Ovary (tissue), 9 donors: Measurements from ENCODE around the gene ASB6. TPM values are rescaled to one million over a fixed set of nuclear protein-coding genes. Genes with fewer than 3 reads are reported as not detected.

Experiments used
- DNase-seq, 5 donors: peaks; one replicate each; pipeline ENCODE4 v3.0.0-alpha.2; 2019 to 2020
- H3K27ac ChIP-seq, 2 donors: fragments of 200-600 bp; one replicate each; pipeline versions ENCODE4 v1.5.1 to v1.8.0; 2019 to 2022
- H3K27me3 ChIP-seq: fragments of 200-600 bp; one replicate; pipeline ENCODE4 v1.8.0; 2022
- H3K36me3 ChIP-seq: fragments of 200-600 bp; sonication (generic); one replicate; pipeline ENCODE4 v1.5.1; 2019
- H3K4me1 ChIP-seq: one replicate; pipeline ENCODE4 v1.8.1; 2013; ENCODE audit warnings: mild to moderate bottlenecking, moderate library complexity; ENCODE audit not compliant: insufficient read depth
- H3K4me3 ChIP-seq: fragments of 200-600 bp; sonication (generic); one replicate; pipeline ENCODE4 v1.5.1; 2017
- H3K9me3 ChIP-seq, 2 donors: fragments of 200-600 bp in 1 of 2; sonication (generic) in 1 of 2; one replicate each; pipeline versions ENCODE4 v1.5.1 to v1.8.1; 2013 to 2019; ENCODE audit warnings: mild to moderate bottlenecking in 1 of 2, moderate library complexity in 1 of 2
- EP300 ChIP-seq: sonication (generic); formaldehyde crosslinking; IDR thresholded peaks from one replicate; pipeline ENCODE4 v1.6.1; 2017; ENCODE audit warnings: antibody characterized with exemption
- POLR2A ChIP-seq: fragments of 450-650 bp; IDR thresholded peaks from one replicate; pipeline ENCODE4 v1.6.1; 2017; ENCODE audit warnings: antibody characterized with exemption, mild to moderate bottlenecking, moderate library complexity
- WGBS, 3 donors: extraction: QIAGEN DNeasy Blood & Tissue Kit in 1 of 3; methylation state at CpG; one replicate each; pipeline versions ENCODE4 v1.1.5 to v1.1.7; 2013 to 2017; 5-methylcytosine and 5-hydroxymethylcytosine counted together
- intact Hi-C, 4 donors: fragments of 100-400 bp; cut with DNase I; formaldehyde crosslinking; loops; one replicate each; pipeline versions ENCODE4 v1.11.0 to v1.15.1; 2022 to 2023
- polyA plus RNA-seq, 2 donors: library from polyadenylated mRNA; stranded (reverse); fragments of 200-250 nt in 1 of 2; fragments of 350-450 nt in 1 of 2; fragmentation: Illumina TruSeq in 1 of 2; extraction: RNeasy Lipid Tissue Mini Kit (QIAGEN cat#74804) in 1 of 2; gene quantifications; one replicate each; pipeline ENCODE4 v1.2.3, GENCODE V29; 2013 to 2014
- total RNA-seq, 7 donors: library from RNA; depleted of rRNA in 2 of 7; stranded (reverse); fragments of >200 nt in 2 of 7; fragmentation: NEBNext Ultra II Directional in 3 of 7; extraction: Animal tissue kit (Norgen Biotek cat#: 25700) in 3 of 7; gene quantifications; one replicate each; pipeline versions ENCODE4 v1.1.0 to v1.2.4, GENCODE V29; 2016 to 2023
- TF ChIP-seq, protein P1 (sequence below), 3 donors: fragments of 450-650 bp in 2 of 3; fragments of 200-600 bp in 1 of 3; IDR thresholded peaks; one replicate each; pipeline versions ENCODE4 v1.5.1 to v1.8.0; 2016 to 2022; ENCODE audit warnings: antibody characterized with exemption in 3 of 3, mild to moderate bottlenecking in 1 of 3
- donor health status: DM: no; HTN: no; CAD: no; lungs with moderate emphysema.
- donor health status: DM: no; HTN: no; CAD: no.
- donor health status: Bipolar disorder and iron deficiency.
- donor health status: DM: yes; HTN: yes; CAD: no.
- donor health status: DM: no; HTN: no; CAD: no.
- donor health status: DM: yes; HTN: yes; CAD: no.

The ASB6 gene
- total and polyA plus RNA-seq, 9 donors, result 6.3 to 20.1 (median 16.6) TPM

DNA sequence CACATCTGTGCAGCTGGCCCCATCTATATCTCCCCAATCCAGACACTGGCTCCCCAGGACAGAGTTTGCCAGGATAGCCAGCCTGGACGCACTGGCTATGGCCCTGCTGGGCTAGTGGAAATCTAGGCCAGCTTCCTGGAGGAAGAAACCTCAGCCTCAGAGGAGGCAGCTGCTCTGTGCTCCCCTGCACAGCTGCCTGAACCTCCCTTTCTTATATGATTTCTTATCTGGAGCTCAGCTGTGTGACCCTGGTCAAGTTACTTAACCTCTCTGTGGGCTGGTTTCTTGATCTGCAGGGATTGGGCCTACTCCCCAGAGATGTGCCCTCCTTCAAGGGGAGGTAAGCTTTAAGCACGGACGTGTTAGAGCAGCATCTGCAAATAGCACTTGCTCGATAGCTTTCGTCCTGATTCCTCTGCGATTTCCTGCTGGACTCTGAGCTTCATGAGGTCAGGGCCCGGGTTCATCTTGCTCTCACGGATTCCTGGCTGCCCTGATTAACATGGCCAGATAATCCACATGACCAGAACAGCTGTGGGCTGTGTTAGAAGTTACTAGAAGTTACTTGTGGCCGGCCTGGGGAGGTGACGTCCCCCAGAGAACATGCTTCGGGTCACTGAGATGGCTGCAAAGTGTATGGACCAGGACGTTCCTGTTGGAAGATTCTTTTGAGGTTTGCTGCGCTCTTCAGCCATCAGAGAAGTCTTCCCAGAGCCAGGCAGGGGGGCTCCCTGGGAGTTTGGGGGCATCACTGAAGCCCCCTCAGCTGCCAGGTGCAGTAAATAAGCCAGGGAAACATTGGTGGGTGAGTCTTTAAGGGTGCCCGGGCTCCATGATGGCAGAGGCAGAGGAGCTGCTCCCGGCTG, 35.6 kb downstream of the ASB6 start:
- H3K9me3 ChIP-seq, result no peaks in the 10 kb centered on the region
- H3K4me1 ChIP-seq, result peaks cover 16% of the 10 kb centered on the region
- intact Hi-C loops, result loop anchor here (5.0 to 10.0 kb wide), 8 partner anchors 52 to 432 kb away; partner anchors contain the start of gene IER5L (in 1 of the 4)
- no peaks in the 10 kb centered on the region for H3K27me3 ChIP-seq
- H3K36me3 ChIP-seq, result no peaks in the 10 kb centered on the region
- no peak overlapping the region for H3K4me3 ChIP-seq
- peak overlapping the region; percentile 49 to 56 for H3K27ac ChIP-seq
- no peak for TF ChIP-seq POLR2A
- TF ChIP-seq, protein P1, sequence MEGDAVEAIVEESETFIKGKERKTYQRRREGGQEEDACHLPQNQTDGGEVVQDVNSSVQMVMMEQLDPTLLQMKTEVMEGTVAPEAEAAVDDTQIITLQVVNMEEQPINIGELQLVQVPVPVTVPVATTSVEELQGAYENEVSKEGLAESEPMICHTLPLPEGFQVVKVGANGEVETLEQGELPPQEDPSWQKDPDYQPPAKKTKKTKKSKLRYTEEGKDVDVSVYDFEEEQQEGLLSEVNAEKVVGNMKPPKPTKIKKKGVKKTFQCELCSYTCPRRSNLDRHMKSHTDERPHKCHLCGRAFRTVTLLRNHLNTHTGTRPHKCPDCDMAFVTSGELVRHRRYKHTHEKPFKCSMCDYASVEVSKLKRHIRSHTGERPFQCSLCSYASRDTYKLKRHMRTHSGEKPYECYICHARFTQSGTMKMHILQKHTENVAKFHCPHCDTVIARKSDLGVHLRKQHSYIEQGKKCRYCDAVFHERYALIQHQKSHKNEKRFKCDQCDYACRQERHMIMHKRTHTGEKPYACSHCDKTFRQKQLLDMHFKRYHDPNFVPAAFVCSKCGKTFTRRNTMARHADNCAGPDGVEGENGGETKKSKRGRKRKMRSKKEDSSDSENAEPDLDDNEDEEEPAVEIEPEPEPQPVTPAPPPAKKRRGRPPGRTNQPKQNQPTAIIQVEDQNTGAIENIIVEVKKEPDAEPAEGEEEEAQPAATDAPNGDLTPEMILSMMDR (IDR thresholded peaks at IDR 0.05), result no peak
- no peak for TF ChIP-seq EP300
- 58 to 62% (median 58%) methylated on average over 15 of the region's 15 CpGs for whole genome bisulfite sequencing, 3 donors
- no peak for DNase-seq

- Histone ChIP-seq H3K27ac (no peak overlapping the region), H3K36me3 (no peaks in the 10 kb centered on the region), H3K9me3 (no peaks in the 10 kb centered on the region), H3K4me3 (no peak overlapping the region), H3K4me1 (peaks cover 12% of the 10 kb centered on the region), H3K27me3 (no peaks in the 10 kb centered on the region)
- TF ChIP-seq EP300 (no peak), POLR2A (no peak)
- TF ChIP-seq, protein P1 (IDR thresholded peaks at IDR 0.05), result no peak
- 62 to 65% (median 63%) methylated on average over 8 of the region's 8 CpGs for WGBS, 3 donors
- intact Hi-C loops, result loop anchor here (5.0 to 10.0 kb wide), 9 partner anchors 50 to 430 kb away; partner anchors contain the start of gene IER5L (in 1 of the 4)
- DNase-seq, result no peak
Observed at GRCh38 chr9:129604766-129605163, 37.2 kb downstream of the ASB6 start.

DNA sequence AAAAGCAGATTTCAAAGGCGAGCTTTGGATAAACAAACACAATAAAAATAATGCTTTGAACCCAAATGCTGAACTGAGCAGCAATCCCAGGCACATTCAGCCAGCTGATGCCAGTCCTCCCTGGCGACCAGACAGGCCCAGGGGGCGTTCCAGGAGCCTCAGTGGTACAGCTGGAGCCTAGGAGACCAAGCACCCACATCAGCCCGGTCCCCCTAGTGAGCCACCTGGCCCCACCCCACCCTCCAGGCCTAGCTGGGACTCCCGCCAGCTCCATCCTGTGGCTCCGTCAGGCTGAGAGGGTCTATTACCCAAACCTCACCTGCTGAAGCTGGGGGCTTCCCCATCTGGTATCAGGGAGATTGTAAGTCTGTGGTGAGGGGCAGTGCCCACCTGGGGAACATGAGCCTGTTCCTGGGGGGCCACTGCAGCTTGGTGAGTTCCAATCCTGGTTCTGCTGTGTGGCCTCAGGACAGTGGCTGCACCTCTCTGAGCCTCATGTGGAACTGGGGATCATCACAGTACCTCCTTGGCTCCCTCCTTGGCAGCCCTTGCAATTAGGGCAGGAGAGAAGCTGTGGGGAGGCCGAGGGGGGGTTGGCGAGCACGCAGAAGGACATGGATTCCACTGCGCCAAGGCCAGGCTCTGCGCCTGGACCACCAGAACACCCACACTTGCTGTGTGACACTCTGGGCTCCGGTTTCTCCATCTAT, 37.7 kb downstream of the ASB6 start:
- DNase-seq, result no peak
- Histone ChIP-seq H3K4me3 (no peak overlapping the region), H3K4me1 (peaks cover 10% of the 10 kb centered on the region), H3K27me3 (no peaks in the 10 kb centered on the region), H3K27ac (no peak overlapping the region), H3K36me3 (no peaks in the 10 kb centered on the region), H3K9me3 (no peaks in the 10 kb centered on the region)
- WGBS, 3 donors, result 69 to 76% (median 75%) methylated on average over 12 of the region's 12 CpGs
- TF ChIP-seq, protein P1 (IDR thresholded peaks at IDR 0.05), result no peak
- no peak for TF ChIP-seq POLR2A
- no peak for TF ChIP-seq EP300
- intact Hi-C loops, result loop anchor here (5.0 to 10.0 kb wide), 6 partner anchors 49 to 429 kb away; partner anchors contain the start of gene IER5L (in 1 of the 4)

DNA sequence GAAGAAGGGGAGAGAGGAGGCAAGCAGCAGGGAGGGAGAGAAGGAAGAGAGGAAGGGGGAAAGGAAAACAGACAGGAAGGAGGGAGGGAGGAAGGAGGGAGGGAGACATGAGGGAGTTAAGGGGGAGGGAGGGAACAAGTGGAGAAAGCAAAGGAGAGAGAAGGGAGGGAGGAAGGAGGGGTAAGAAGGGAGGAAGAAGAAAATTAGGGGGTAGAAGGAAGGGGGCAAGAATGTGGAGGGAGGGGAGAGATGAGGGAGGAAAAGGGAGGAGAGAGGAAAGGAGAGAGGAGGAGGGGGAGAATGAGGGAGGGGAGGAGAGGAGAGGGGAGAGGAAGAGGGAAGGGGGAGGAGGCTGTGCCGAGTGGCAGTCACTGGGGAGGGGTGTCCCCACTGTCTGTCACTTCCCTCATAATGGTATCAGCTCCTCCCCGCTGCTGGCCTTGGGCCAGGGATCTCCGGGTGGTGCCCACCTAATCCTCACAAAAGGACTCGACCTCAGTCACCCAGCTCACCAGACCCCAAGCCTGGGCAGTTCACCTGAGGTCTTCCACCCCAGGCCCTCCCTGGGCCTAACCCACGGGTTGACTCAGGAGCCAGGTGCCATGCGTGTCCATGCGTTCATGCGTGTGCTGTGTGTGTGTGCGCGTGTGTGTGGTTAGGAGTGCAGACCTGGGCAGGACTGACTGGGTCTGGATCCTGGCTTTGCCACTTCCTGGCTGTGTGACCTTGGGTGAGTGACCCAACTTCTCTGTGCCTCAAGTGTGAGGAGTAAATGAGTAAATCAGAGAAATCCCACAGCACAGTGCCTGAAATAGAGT, 39.1 kb downstream of the ASB6 start:
- Histone ChIP-seq H3K4me1 (peaks cover 8% of the 10 kb centered on the region), H3K36me3 (no peaks in the 10 kb centered on the region), H3K9me3 (no peaks in the 10 kb centered on the region), H3K27ac (no peak overlapping the region), H3K27me3 (no peaks in the 10 kb centered on the region), H3K4me3 (no peak overlapping the region)
- intact Hi-C loops, result loop anchor here (5.0 to 10.0 kb wide), 6 partner anchors 48 to 428 kb away; partner anchors contain the start of gene IER5L (in 1 of the 4)
- DNase-seq, result peak in 2 of 5 donors; percentile 61 to 65
- TF ChIP-seq POLR2A, result no peak
- TF ChIP-seq, protein P1 (IDR thresholded peaks at IDR 0.05), result no peak
- TF ChIP-seq EP300, result no peak
- whole genome bisulfite sequencing, 3 donors, result 56 to 63% (median 63%) methylated on average over 10 of the region's 10 CpGs
